ENCODE results near the gene HMOX1. TPM values are rescaled to one million over a fixed set of nuclear protein-coding genes. Genes with fewer than 3 reads are reported as not detected.

The HMOX1 gene
- polyA plus RNA-seq, 1 donor from 2014 or later = not detected

DNA sequence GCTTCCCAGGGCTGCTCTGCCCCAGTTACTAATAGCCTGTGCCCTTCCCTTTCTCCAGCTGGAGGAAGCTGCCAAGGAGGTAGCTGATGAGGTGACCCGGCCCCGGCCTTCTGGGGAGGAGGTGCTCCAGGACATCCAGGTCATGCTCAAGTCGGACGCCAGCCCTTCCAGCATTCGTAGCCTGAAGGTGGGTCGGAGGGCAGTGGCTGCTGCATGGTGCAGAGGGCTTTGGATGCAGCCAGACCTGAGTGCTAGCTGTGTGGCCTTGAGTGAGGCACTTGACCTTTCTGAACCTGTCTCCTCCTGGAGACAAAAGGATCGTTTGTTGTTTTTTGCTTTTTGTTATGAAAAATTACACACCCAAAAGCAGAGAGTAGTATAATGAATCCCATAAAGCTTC, 22.5 kb downstream of the HMOX1 start:
- H3K27ac ChIP-seq (ENCODE audit: low read length) = no peak overlapping the region
- H3K4me2 ChIP-seq (ENCODE audit: low read length) = no peak overlapping the region
- no peak for TF ChIP-seq EP300 (conservative IDR thresholded peaks at IDR 0.05; ENCODE audit: poor library complexity, severe bottlenecking)
- TF ChIP-seq MXI1 (conservative IDR thresholded peaks at IDR 0.05; ENCODE audit: poor library complexity, severe bottlenecking) = no peak
- no peak for TF ChIP-seq TAF1 (IDR thresholded peaks at IDR 0.05; ENCODE audit: low read depth)
- no peak for TF ChIP-seq EZH2 (IDR thresholded peaks at IDR 0.05; ENCODE audit: borderline replicate concordance, insufficient read depth, low read length, poor library complexity, severe bottlenecking)
- no peak for TF ChIP-seq POLR2AphosphoS5 (IDR thresholded peaks at IDR 0.05)
- TF ChIP-seq, protein P1, sequence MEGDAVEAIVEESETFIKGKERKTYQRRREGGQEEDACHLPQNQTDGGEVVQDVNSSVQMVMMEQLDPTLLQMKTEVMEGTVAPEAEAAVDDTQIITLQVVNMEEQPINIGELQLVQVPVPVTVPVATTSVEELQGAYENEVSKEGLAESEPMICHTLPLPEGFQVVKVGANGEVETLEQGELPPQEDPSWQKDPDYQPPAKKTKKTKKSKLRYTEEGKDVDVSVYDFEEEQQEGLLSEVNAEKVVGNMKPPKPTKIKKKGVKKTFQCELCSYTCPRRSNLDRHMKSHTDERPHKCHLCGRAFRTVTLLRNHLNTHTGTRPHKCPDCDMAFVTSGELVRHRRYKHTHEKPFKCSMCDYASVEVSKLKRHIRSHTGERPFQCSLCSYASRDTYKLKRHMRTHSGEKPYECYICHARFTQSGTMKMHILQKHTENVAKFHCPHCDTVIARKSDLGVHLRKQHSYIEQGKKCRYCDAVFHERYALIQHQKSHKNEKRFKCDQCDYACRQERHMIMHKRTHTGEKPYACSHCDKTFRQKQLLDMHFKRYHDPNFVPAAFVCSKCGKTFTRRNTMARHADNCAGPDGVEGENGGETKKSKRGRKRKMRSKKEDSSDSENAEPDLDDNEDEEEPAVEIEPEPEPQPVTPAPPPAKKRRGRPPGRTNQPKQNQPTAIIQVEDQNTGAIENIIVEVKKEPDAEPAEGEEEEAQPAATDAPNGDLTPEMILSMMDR (IDR thresholded peaks at IDR 0.05; ENCODE audit: poor library complexity, severe bottlenecking) = no peak
- TF ChIP-seq SMC3 (conservative IDR thresholded peaks at IDR 0.05; ENCODE audit: poor library complexity) = no peak
- TF ChIP-seq RAD21 (conservative IDR thresholded peaks at IDR 0.05) = no peak
- no peak for TF ChIP-seq REST (IDR thresholded peaks at IDR 0.05; ENCODE audit: borderline replicate concordance)
- no peaks in the 10 kb centered on the region for H3F3A ChIP-seq (ENCODE audit: insufficient read depth, low read length, poor library complexity, severe bottlenecking)
- no peak overlapping the region for H2AFZ ChIP-seq (ENCODE audit: low read depth, low read length)
- H3K36me3 ChIP-seq (ENCODE audit: insufficient read depth, low read length) = no peaks in the 10 kb centered on the region
- no peaks in the 10 kb centered on the region for H3K27me3 ChIP-seq (ENCODE audit: insufficient read depth, low read depth, low read length)
- H3K9me2 ChIP-seq (ENCODE audit: insufficient read depth, low read length) = no peaks in the 10 kb centered on the region
- no peak overlapping the region for H3K4me3 ChIP-seq (ENCODE audit: low read length)
- no peak overlapping the region for H3K9ac ChIP-seq (ENCODE audit: low read length)
- H3K9me3 ChIP-seq (ENCODE audit: low read length) = no peaks in the 10 kb centered on the region
- no peaks in the 10 kb centered on the region for H4K20me1 ChIP-seq (ENCODE audit: insufficient read depth)
- H3K79me2 ChIP-seq (replicated peaks; ENCODE audit: insufficient read depth, low read length) = no peaks in the 10 kb centered on the region

- TF ChIP-seq RAD21 (conservative IDR thresholded peaks at IDR 0.05) = no peak
- TF ChIP-seq, protein P1 (IDR thresholded peaks at IDR 0.05; ENCODE audit: poor library complexity, severe bottlenecking) = no peak
- no peak for TF ChIP-seq EZH2 (IDR thresholded peaks at IDR 0.05; ENCODE audit: borderline replicate concordance, insufficient read depth, low read length, poor library complexity, severe bottlenecking)
- TF ChIP-seq EP300 (conservative IDR thresholded peaks at IDR 0.05; ENCODE audit: poor library complexity, severe bottlenecking) = no peak
- TF ChIP-seq REST (IDR thresholded peaks at IDR 0.05; ENCODE audit: borderline replicate concordance) = no peak
- no peak for TF ChIP-seq MXI1 (conservative IDR thresholded peaks at IDR 0.05; ENCODE audit: poor library complexity, severe bottlenecking)
- no peak for TF ChIP-seq POLR2AphosphoS5 (IDR thresholded peaks at IDR 0.05)
- no peak for TF ChIP-seq SMC3 (conservative IDR thresholded peaks at IDR 0.05; ENCODE audit: poor library complexity)
- TF ChIP-seq TAF1 (IDR thresholded peaks at IDR 0.05; ENCODE audit: low read depth) = no peak
- Histone ChIP-seq H3K36me3 (ENCODE audit: insufficient read depth, low read length) (no peaks in the 10 kb centered on the region), H3K9ac (ENCODE audit: low read length) (no peak overlapping the region)
Measured at GRCh38 chr22:35404176-35404575, 23.3 kb downstream of the HMOX1 start.

More at GRCh38 chr22:35404176-35404575, 23.3 kb downstream of the HMOX1 start:
- Histone ChIP-seq H4K20me1 (ENCODE audit: insufficient read depth) (no peaks in the 10 kb centered on the region), H3K27me3 (ENCODE audit: insufficient read depth, low read depth, low read length) (no peaks in the 10 kb centered on the region), H3K4me3 (ENCODE audit: low read length) (no peak overlapping the region), H3K9me3 (ENCODE audit: low read length) (no peaks in the 10 kb centered on the region), H3F3A (ENCODE audit: insufficient read depth, low read length, poor library complexity, severe bottlenecking) (no peaks in the 10 kb centered on the region), H3K79me2 (replicated peaks; ENCODE audit: insufficient read depth, low read length) (no peaks in the 10 kb centered on the region), H3K27ac (ENCODE audit: low read length) (no peak overlapping the region), H2AFZ (ENCODE audit: low read depth, low read length) (no peak overlapping the region), H3K9me2 (ENCODE audit: insufficient read depth, low read length) (no peaks in the 10 kb centered on the region), H3K4me2 (ENCODE audit: low read length) (no peak overlapping the region)
